NCI-H69 (cell line): Measurements from ENCODE around the gene TWF2.
"Not testable (repeated sequence)": the region's sequence is repeated elsewhere in the genome, so short reads cannot be mapped to it uniquely, and the experiment has no call there.

Experiments used
- DNase-seq: peaks from one replicate; lab custom pipeline; 2025; lab: John Stamatoyannopoulos, UW

TWF2 gene

GRCh38 chr3:52238761-52239701 is at the start of gene TWF2:
TSS of gene TWF2 (minus strand) at chr3:52239158. CDS start at chr3:52239016, 142 bp downstream.
- peak; percentile 83 for DNase-seq

- DNase-seq, result no peak
These were observed 49.7 kb upstream of the TWF2 start for GRCh38 chr3:52288674-52289073.

- no peak for DNase-seq
These were observed 47.8 kb upstream of the TWF2 start for GRCh38 chr3:52286777-52287110.

GRCh38 chr3:52284051-52284450 is 45.1 kb upstream of the TWF2 start:
- DNase-seq, result not testable (repeated sequence)

- DNase-seq, result no peak
These were observed 44.3 kb upstream of the TWF2 start for GRCh38 chr3:52283306-52283705.

GRCh38 chr3:52281981-52282801 is 43.2 kb upstream of the TWF2 start:
- no peak for DNase-seq

- peak; percentile 90 for DNase-seq
These were observed 41.1 kb upstream of the TWF2 start for GRCh38 chr3:52280050-52280461.

GRCh38 chr3:52279596-52279995 is 40.6 kb upstream of the TWF2 start:
- peak; percentile 50 for DNase-seq

- DNase-seq, result peak; percentile 94
These were observed 39.6 kb upstream of the TWF2 start, which contains the start of gene WDR82 for GRCh38 chr3:52278510-52279069. TSS of gene WDR82 (minus strand) at chr3:52278649. CDS start at chr3:52278361, 288 bp downstream.

GRCh38 chr3:52277972-52278509 is 39.1 kb upstream of the TWF2 start:
- peak; percentile 69 for DNase-seq

- peak; percentile 64 for DNase-seq
These were observed 38.4 kb upstream of the TWF2 start for GRCh38 chr3:52277071-52277964.

GRCh38 chr3:52274781-52275180 is 35.8 kb upstream of the TWF2 start:
- DNase-seq, result not testable (repeated sequence)

- DNase-seq, result no peak
These were observed 33.9 kb upstream of the TWF2 start for GRCh38 chr3:52272831-52273230.

- not testable (repeated sequence) for DNase-seq
These were observed 33.2 kb upstream of the TWF2 start for GRCh38 chr3:52272172-52272571.

GRCh38 chr3:52270252-52270754 is 31.3 kb upstream of the TWF2 start:
- no peak for DNase-seq

- DNase-seq, result no peak
These were observed 30.8 kb upstream of the TWF2 start for GRCh38 chr3:52269776-52270175.

GRCh38 chr3:52268036-52268435 is 29.1 kb upstream of the TWF2 start:
- DNase-seq, result no peak

- DNase-seq, result no peak
These were observed 26.4 kb upstream of the TWF2 start for GRCh38 chr3:52265387-52265786.

- DNase-seq, result no peak
These were observed 23.5 kb upstream of the TWF2 start for GRCh38 chr3:52262447-52262846.

GRCh38 chr3:52259448-52259847 is 20.5 kb upstream of the TWF2 start:
- no peak for DNase-seq

- no peak for DNase-seq
These were observed 20.1 kb upstream of the TWF2 start for GRCh38 chr3:52259035-52259434.
